MM.1S (cell line): ENCODE results near the gene PCP2.

Experiments
- DNase-seq: peaks from one replicate; pipeline ENCODE4 v3.0.0-alpha.2; 2015
- H2AFZ ChIP-seq: fragments of 300-600 bp; sonication (generic); 2 replicates; pipeline ENCODE4 v1.6.0; 2016; ENCODE audit warnings: antibody characterized with exemption, low read length
- H3F3A ChIP-seq: fragments of 300-600 bp; sonication (generic); 2 replicates; pipeline ENCODE4 v1.6.1; 2016; ENCODE audit warnings: mild to moderate bottlenecking, antibody characterized with exemption, low read length, moderate library complexity, mixed read lengths; ENCODE audit not compliant: insufficient read depth
- H3K27ac ChIP-seq: fragments of 300-600 bp; sonication (generic); 2 replicates; pipeline ENCODE4 v1.5.1; 2016; ENCODE audit warnings: mild to moderate bottlenecking, low read length
- H3K27me3 ChIP-seq: fragments of 300-600 bp; sonication (generic); replicated peaks from 2 replicates; pipeline ENCODE4 v1.6.0; 2016; ENCODE audit warnings: low read length; ENCODE audit not compliant: insufficient read depth
- H3K36me3 ChIP-seq: fragments of 300-600 bp; sonication (generic); replicated peaks from 2 replicates; pipeline ENCODE4 v1.6.1; 2016; ENCODE audit warnings: mild to moderate bottlenecking, low read length, mixed read lengths; ENCODE audit not compliant: insufficient read depth
- H3K4me1 ChIP-seq: fragments of 300-600 bp; sonication (generic); 2 replicates; pipeline ENCODE4 v1.6.1; 2016; ENCODE audit warnings: low read length, mixed read lengths
- H3K4me2 ChIP-seq: fragments of 300-600 bp; sonication (generic); 2 replicates; pipeline ENCODE4 v1.6.0; 2016; ENCODE audit warnings: low read depth, low read length
- H3K4me3 ChIP-seq: fragments of 300-600 bp; sonication (generic); 2 replicates; pipeline ENCODE4 v1.5.1; 2016; ENCODE audit warnings: low read length, mixed read lengths
- H3K79me2 ChIP-seq: fragments of 300-600 bp; sonication (generic); 2 replicates; pipeline ENCODE4 v1.6.1; 2016; ENCODE audit warnings: mixed run types, low read length, mixed read lengths
- H3K9ac ChIP-seq: fragments of 300-600 bp; sonication (generic); 2 replicates; pipeline ENCODE4 v1.6.1; 2016; ENCODE audit warnings: low read length, mixed read lengths
- H3K9me2 ChIP-seq: fragments of 300-600 bp; sonication (generic); replicated peaks from 2 replicates; pipeline ENCODE4 v1.6.1; 2016; ENCODE audit warnings: mild to moderate bottlenecking, low read length, mixed read lengths; ENCODE audit not compliant: insufficient read depth
- H3K9me3 ChIP-seq: fragments of 300-600 bp; sonication (generic); replicated peaks from 2 replicates; pipeline ENCODE4 v1.6.1; 2016; ENCODE audit warnings: mild to moderate bottlenecking, low read length, mixed read lengths; ENCODE audit not compliant: insufficient read depth
- H4K20me1 ChIP-seq: fragments of 300-600 bp; sonication (generic); 2 replicates; pipeline ENCODE4 v1.6.1; 2016; ENCODE audit warnings: mild to moderate bottlenecking, low read length, moderate library complexity, mixed read lengths; ENCODE audit not compliant: insufficient read depth
- EZH2 ChIP-seq: fragments of 300-600 bp; sonication (generic); optimal IDR thresholded peaks from 2 replicates; pipeline ENCODE3; 2017; ENCODE audit warnings: low read depth, mild to moderate bottlenecking, antibody characterized with exemption, low read length, mixed read lengths
- EZH2phosphoT487 ChIP-seq: fragments of 300-600 bp; sonication (generic); IDR thresholded peaks from 2 replicates; pipeline ENCODE4 v1.6.1; 2018; ENCODE audit warnings: antibody characterized with exemption, low read length
- TF ChIP-seq, protein P1 (sequence below): fragments of 300-600 bp; sonication (generic); IDR thresholded peaks from 2 replicates; pipeline ENCODE4 v1.5.1; 2016; ENCODE audit warnings: antibody characterized with exemption, low read length, mixed read lengths

The PCP2 gene

DNA sequence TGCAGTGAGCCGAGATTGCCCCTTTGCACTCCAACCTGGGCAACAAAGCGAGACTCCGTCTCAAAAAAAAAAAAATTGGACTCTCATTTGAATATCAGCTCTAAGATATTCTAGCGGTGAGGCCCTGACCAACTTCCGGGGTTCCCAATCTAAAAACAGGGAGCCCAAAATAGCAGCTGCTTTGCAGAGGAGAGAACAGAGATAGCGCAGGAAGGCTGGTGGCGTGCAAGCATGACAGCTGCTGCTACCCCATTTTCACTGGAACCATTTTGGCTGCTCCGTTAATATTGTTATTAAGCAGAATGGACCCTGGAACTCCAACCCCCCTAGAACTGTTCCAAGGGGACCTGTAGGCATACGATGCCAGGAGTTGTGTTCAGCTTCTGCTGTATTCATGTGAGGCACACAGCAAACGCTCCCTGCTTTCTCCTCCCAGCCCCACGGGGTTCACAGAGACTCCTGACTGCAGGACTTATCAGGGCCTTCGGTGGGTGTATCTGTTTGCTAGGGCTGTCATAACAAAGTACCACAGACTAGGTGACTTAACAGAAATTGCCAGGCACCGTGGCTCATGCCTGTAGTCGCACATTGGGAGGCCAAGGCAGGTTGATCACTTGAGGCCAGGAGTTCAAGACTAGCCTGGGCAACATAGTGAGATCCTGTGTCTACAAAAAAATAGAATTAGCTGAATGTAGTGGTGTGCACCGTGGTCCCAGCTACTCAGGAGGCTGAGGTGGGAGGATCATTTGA is 14.9 kb upstream of the PCP2 start:
- Histone ChIP-seq H3K9me3 (no peaks in the 10 kb centered on the region), H3K4me1 (no peaks in the 10 kb centered on the region), H3K9ac (no peak overlapping the region), H3K36me3 (no peaks in the 10 kb centered on the region), H4K20me1 (no peaks in the 10 kb centered on the region), H3F3A (no peaks in the 10 kb centered on the region), H3K4me2 (no peak overlapping the region), H3K27ac (no peak overlapping the region), H3K79me2 (no peaks in the 10 kb centered on the region), H3K27me3 (peaks cover 26% of the 10 kb centered on the region), H3K9me2 (no peaks in the 10 kb centered on the region), H3K4me3 (no peak overlapping the region), H2AFZ (no peak overlapping the region)
- no peak for DNase-seq
- TF ChIP-seq EZH2 (no peak), EZH2phosphoT487 (no peak)
- TF ChIP-seq, protein P1, sequence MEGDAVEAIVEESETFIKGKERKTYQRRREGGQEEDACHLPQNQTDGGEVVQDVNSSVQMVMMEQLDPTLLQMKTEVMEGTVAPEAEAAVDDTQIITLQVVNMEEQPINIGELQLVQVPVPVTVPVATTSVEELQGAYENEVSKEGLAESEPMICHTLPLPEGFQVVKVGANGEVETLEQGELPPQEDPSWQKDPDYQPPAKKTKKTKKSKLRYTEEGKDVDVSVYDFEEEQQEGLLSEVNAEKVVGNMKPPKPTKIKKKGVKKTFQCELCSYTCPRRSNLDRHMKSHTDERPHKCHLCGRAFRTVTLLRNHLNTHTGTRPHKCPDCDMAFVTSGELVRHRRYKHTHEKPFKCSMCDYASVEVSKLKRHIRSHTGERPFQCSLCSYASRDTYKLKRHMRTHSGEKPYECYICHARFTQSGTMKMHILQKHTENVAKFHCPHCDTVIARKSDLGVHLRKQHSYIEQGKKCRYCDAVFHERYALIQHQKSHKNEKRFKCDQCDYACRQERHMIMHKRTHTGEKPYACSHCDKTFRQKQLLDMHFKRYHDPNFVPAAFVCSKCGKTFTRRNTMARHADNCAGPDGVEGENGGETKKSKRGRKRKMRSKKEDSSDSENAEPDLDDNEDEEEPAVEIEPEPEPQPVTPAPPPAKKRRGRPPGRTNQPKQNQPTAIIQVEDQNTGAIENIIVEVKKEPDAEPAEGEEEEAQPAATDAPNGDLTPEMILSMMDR, result no peak

DNA sequence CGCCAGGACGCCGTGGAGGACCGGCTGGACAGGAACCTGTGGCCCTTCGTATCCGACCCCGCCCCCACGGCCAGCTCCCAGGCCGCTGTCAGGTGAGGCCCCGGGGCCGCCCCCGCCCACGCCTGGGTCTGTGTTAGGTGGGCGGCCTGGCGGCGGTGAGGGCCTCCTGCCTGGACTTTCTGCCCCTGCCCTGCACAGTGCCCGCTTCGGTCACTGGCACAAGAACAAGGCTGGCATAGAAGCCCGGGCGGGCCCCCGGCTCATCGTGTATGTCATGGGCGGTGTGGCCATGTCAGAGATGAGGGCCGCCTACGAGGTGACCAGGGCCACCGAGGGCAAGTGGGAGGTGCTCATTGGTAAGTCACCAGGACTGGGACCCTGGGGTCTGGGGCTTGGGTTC is 13.6 kb upstream of the PCP2 start:
- Histone ChIP-seq H3K9me3 (no peaks in the 10 kb centered on the region), H3K27ac (no peak overlapping the region), H3K4me3 (no peak overlapping the region), H3F3A (no peaks in the 10 kb centered on the region), H3K9me2 (no peaks in the 10 kb centered on the region), H3K4me1 (no peaks in the 10 kb centered on the region), H3K4me2 (no peak overlapping the region), H3K9ac (no peak overlapping the region), H4K20me1 (no peaks in the 10 kb centered on the region), H3K36me3 (no peaks in the 10 kb centered on the region), H3K79me2 (no peaks in the 10 kb centered on the region), H3K27me3 (peaks cover 21% of the 10 kb centered on the region), H2AFZ (no peak overlapping the region)
- DNase-seq, result no peak
- TF ChIP-seq, protein P1, result no peak
- TF ChIP-seq EZH2 (no peak), EZH2phosphoT487 (no peak)

DNA sequence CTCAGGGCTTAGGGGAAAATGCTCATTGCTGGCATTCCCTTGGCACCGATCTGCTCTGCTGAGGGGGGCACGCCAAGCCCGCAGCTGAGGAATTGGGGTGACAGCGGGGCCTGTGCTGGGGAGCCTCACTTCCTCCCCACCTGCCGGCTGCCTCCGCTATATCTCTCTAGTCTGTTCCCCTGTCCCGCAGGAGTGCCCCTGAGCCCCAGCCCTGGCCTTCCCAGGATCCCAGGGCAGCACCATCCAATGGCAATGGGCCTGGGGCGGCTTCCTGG is 12.8 kb upstream of the PCP2 start:
- TF ChIP-seq, protein P1, result no peak
- TF ChIP-seq EZH2, result no peak
- TF ChIP-seq EZH2phosphoT487, result no peak
- no peak overlapping the region for H3K4me2 ChIP-seq
- H3K4me1 ChIP-seq, result no peaks in the 10 kb centered on the region
- no peaks in the 10 kb centered on the region for H3K9me3 ChIP-seq
- H4K20me1 ChIP-seq, result no peaks in the 10 kb centered on the region
- no peaks in the 10 kb centered on the region for H3K36me3 ChIP-seq
- no peak for DNase-seq
- no peak overlapping the region for H2AFZ ChIP-seq
- no peaks in the 10 kb centered on the region for H3K79me2 ChIP-seq
- H3F3A ChIP-seq, result no peaks in the 10 kb centered on the region
- no peak overlapping the region for H3K4me3 ChIP-seq
- no peaks in the 10 kb centered on the region for H3K9me2 ChIP-seq
- no peak overlapping the region for H3K27ac ChIP-seq
- H3K9ac ChIP-seq, result no peak overlapping the region
- H3K27me3 ChIP-seq, result peaks cover 20% of the 10 kb centered on the region
